Cardiac muscle cell (in vitro differentiated cells and primary cell): Measurements from ENCODE around the gene SLC22A15. TPM values are rescaled to one million over a fixed set of nuclear protein-coding genes. Genes with fewer than 3 reads are reported as not detected.

Experiments
- DNase-seq, 2 donors: peaks; one replicate each; pipeline versions ENCODE4 v3.0.0 to v3.0.0-alpha.2; 2010 to 2017; ENCODE audit warnings: low read depth in 1 of 2, low spot score in 1 of 2
- H3K27ac ChIP-seq: fragments of 200-600 bp; sonication (generic); 2 replicates; pipeline ENCODE4 v1.5.1; 2016
- H3K27me3 ChIP-seq: fragments of 200-600 bp; sonication (generic); 2 replicates; pipeline ENCODE4 v1.6.0; 2016; ENCODE audit warnings: control low read depth
- H3K36me3 ChIP-seq: fragments of 200-600 bp; sonication (generic); 2 replicates; pipeline ENCODE4 v1.5.1; 2016; ENCODE audit warnings: control low read depth
- H3K4me1 ChIP-seq: fragments of 200-600 bp; sonication (generic); 2 replicates; pipeline ENCODE4 v1.8.1; 2017; ENCODE audit warnings: low read depth, mild to moderate bottlenecking, mixed run types
- H3K4me3 ChIP-seq: fragments of 200-600 bp; sonication (generic); 2 replicates; pipeline ENCODE4 v1.5.1; 2016; ENCODE audit warnings: mild to moderate bottlenecking
- H3K9me3 ChIP-seq: fragments of 200-600 bp; sonication (generic); 2 replicates; pipeline ENCODE4 v1.5.1; 2017; ENCODE audit warnings: low read depth, mild to moderate bottlenecking, control low read depth
- polyA plus RNA-seq: library from polyadenylated mRNA; unstranded; fragments of >200 nt; fragmentation: Nextera tagmentation; extraction: Ambion mirVana; gene quantifications from 2 replicates; pipeline ENCODE4 v1.2.1, GENCODE V29; 2016
- total RNA-seq: library from RNA; depleted of rRNA; stranded (reverse); fragments of >200 nt; gene quantifications from 2 replicates; pipeline ENCODE4 v1.2.3, GENCODE V29; 2016
- TF ChIP-seq, protein P1 (sequence below): IDR thresholded peaks from 2 replicates; pipeline ENCODE4 v1.5.1; 2012; ENCODE audit warnings: low read depth, mild to moderate bottlenecking, low read length

SLC22A15 gene
- total and polyA plus RNA-seq, 2 experiments from 2014 or later = 2.4 to 2.7 TPM

DNA sequence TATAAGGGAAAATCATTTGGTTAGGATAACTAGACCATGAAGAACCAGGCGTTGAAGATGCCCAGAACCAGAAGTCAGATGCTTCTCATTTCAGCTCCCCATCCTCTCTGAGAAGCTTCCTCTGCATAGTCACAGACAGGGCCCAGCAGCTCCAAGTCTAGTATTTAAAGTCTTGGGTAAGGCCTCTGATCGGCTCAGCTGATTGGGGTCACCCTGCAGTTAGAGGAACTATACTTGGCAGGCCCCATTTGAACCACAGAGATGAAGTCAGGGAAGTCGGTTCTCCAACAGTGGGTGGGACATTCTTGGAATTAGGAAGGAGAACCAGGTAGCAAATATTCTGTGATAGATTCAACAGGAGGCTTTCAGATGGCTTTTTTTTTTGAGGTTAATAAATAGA, 48.3 kb downstream of the SLC22A15 start:
- Histone ChIP-seq H3K4me1 (no peaks in the 10 kb centered on the region), H3K27me3 (no peaks in the 10 kb centered on the region), H3K9me3 (no peaks in the 10 kb centered on the region), H3K4me3 (no peak overlapping the region), H3K36me3 (no peaks in the 10 kb centered on the region), H3K27ac (no peak overlapping the region)
- no peak for DNase-seq
- TF ChIP-seq, protein P1, sequence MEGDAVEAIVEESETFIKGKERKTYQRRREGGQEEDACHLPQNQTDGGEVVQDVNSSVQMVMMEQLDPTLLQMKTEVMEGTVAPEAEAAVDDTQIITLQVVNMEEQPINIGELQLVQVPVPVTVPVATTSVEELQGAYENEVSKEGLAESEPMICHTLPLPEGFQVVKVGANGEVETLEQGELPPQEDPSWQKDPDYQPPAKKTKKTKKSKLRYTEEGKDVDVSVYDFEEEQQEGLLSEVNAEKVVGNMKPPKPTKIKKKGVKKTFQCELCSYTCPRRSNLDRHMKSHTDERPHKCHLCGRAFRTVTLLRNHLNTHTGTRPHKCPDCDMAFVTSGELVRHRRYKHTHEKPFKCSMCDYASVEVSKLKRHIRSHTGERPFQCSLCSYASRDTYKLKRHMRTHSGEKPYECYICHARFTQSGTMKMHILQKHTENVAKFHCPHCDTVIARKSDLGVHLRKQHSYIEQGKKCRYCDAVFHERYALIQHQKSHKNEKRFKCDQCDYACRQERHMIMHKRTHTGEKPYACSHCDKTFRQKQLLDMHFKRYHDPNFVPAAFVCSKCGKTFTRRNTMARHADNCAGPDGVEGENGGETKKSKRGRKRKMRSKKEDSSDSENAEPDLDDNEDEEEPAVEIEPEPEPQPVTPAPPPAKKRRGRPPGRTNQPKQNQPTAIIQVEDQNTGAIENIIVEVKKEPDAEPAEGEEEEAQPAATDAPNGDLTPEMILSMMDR = no peak

DNA sequence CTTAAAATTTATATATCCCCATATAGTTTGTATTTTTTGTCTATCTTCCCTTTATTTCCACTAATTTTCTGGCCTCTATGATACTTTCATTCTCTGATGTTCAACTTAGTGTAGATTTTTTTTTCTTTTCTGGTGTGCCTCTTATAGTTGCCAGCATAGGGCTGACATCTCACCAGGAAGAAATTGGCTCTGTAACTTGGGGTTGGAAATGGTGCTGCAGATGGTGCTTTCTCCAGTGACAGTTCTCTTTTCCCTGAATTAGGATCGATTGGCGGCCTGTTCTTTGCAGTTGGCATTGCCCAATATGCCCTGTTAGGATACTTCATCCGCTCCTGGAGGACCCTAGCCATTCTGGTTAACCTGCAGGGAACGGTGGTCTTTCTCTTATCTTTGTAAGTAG, 50.3 kb downstream of the SLC22A15 start:
- TF ChIP-seq, protein P1 = no peak
- Histone ChIP-seq H3K4me3 (no peak overlapping the region), H3K27ac (no peak overlapping the region), H3K4me1 (no peaks in the 10 kb centered on the region), H3K27me3 (no peaks in the 10 kb centered on the region), H3K36me3 (no peaks in the 10 kb centered on the region), H3K9me3 (no peaks in the 10 kb centered on the region)
- DNase-seq = no peak

DNA sequence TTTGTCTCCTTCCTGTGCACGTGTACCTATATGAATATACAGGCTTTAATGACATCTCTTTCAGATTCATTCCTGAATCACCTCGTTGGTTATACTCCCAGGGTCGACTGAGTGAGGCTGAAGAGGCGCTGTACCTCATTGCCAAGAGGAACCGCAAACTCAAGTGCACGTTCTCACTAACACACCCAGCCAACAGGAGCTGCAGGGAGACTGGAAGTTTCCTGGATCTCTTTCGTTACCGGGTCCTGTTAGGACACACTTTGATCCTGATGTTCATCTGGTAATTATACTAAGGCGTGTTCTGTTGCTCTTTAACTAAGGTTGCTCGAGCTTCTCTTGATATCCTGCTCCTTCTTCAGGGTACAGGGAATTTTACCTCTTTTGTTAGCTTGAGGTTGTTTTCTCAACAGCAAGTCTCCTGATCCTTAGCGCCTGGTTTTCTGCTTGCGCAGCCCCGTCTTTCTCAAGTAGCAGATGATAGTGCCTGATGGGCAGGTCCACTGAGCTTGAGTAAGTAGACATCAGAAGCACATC, 55.1 kb downstream of the SLC22A15 start:
- Histone ChIP-seq H3K4me1 (no peaks in the 10 kb centered on the region), H3K27ac (no peak overlapping the region), H3K27me3 (no peaks in the 10 kb centered on the region), H3K9me3 (no peaks in the 10 kb centered on the region), H3K4me3 (no peak overlapping the region), H3K36me3 (no peaks in the 10 kb centered on the region)
- DNase-seq = no peak
- TF ChIP-seq, protein P1 = no peak

DNA sequence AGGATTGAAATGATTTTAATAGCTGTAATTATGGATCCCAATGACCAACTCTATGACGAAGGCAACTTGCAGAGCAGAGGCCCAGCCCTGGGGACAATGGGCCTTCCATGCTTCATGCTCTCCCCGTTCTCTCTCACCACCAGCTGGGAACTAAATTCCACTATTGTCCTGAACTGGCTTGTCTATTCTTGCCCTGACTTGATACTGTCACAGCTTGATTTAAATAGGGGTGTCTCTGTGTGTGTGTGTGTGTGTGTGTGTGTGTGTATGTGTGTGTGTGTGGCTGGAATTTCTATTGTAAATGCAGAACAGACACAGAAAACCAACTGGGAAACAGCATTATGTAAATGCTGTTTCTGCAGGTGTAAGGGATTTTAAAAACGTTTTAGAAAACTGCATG, 57.0 kb downstream of the SLC22A15 start:
- Histone ChIP-seq H3K36me3 (no peaks in the 10 kb centered on the region), H3K27me3 (no peaks in the 10 kb centered on the region), H3K9me3 (no peaks in the 10 kb centered on the region), H3K4me1 (no peaks in the 10 kb centered on the region), H3K27ac (no peak overlapping the region), H3K4me3 (no peak overlapping the region)
- TF ChIP-seq, protein P1 = no peak
- DNase-seq = no peak

DNA sequence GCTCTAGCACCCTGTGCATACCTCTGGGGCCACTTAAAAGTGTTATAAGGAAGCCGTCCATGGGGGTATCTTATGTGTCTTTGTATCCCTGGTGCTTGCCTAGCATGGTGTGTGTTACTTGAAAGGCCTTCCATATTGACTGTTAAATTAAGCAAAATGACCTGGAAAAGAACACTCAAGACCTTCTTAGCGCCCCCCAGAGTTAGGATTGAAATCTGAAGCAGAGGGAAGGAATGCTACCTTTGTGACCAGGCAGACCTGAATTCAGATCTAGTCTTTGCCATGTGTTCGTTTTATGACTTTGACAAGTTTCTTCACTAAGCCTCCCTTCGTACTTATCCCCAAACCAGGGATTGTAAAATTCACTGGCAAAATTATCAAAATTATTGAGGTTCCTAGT, 59.9 kb downstream of the SLC22A15 start:
- TF ChIP-seq, protein P1 = no peak
- Histone ChIP-seq H3K9me3 (no peaks in the 10 kb centered on the region), H3K27me3 (no peaks in the 10 kb centered on the region), H3K27ac (no peak overlapping the region), H3K4me1 (no peaks in the 10 kb centered on the region), H3K4me3 (no peak overlapping the region), H3K36me3 (no peaks in the 10 kb centered on the region)
- no peak for DNase-seq

DNA sequence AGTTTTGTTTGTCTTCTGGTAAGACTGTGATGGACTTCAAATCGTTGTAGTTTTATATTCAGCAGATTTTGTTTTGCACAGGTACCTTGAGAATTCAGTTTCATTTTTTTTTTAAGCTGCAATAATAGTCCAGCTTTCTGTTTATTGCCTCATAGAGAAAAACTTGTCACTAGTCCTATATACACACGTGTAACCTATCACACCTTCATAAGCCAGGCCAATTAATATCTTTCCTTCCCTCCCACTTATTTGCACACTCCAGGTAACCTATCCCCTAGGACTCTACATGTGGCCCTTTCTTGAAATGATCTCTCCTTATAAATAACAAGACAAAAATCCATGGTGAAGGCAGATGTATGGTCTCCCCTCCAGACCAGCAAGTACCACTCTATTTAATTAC, 62.4 kb downstream of the SLC22A15 start:
- H3K27me3 ChIP-seq = no peaks in the 10 kb centered on the region
- no peaks in the 10 kb centered on the region for H3K4me1 ChIP-seq
- H3K4me3 ChIP-seq = no peak overlapping the region
- no peaks in the 10 kb centered on the region for H3K9me3 ChIP-seq
- no peaks in the 10 kb centered on the region for H3K36me3 ChIP-seq
- TF ChIP-seq, protein P1 = no peak
- DNase-seq = no peak
- H3K27ac ChIP-seq = no peak overlapping the region
